Psoas muscle (tissue), 8 donors: ENCODE measurements around the gene FMNL3. TPM values are rescaled to one million over a fixed set of nuclear protein-coding genes. Genes with fewer than 3 reads are reported as not detected.
"Not testable (repeated sequence)": the region's sequence is repeated elsewhere in the genome, so short reads cannot be mapped to it uniquely, and the experiment has no call there.

Experiments
- ATAC-seq, 4 donors: fragments of 200-7000 bp; cut with Tn5 transposase; one replicate each; pipeline ENCODE4 v1.9.1; 2020; ENCODE audit warnings: moderate library complexity in 3 of 4, mild to moderate bottlenecking in 2 of 4
- DNase-seq, 2 donors: peaks; one replicate each; pipeline ENCODE4 v3.0.0-alpha.2; 2020
- H3K27ac ChIP-seq: fragments of 200-600 bp; one replicate; pipeline ENCODE4 v1.8.0; 2022
- H3K27me3 ChIP-seq, 3 donors: fragments of 200-600 bp in 1 of 3; one replicate each; pipeline versions ENCODE4 v1.6.1 to v1.8.0; 2013 to 2022; ENCODE audit warnings: low read length in 2 of 3, mild to moderate bottlenecking in 2 of 3, moderate library complexity in 1 of 3; ENCODE audit not compliant: insufficient read depth in 3 of 3
- H3K36me3 ChIP-seq, 2 donors: fragments of 200-600 bp in 1 of 2; one replicate each; pipeline versions ENCODE4 v1.6.1 to v1.8.0; 2013 to 2022; ENCODE audit warnings: low read depth in 1 of 2, mild to moderate bottlenecking in 1 of 2, moderate library complexity in 1 of 2; ENCODE audit not compliant: insufficient read depth in 1 of 2
- H3K4me1 ChIP-seq: fragments of 200-600 bp; one replicate; pipeline ENCODE4 v1.8.0; 2022
- H3K4me3 ChIP-seq: fragments of 200-600 bp; one replicate; pipeline ENCODE4 v1.8.0; 2022; ENCODE audit warnings: mild to moderate bottlenecking
- H3K9me3 ChIP-seq: fragments of 200-600 bp; one replicate; pipeline ENCODE4 v1.8.0; 2022
- WGBS, 3 donors: extraction: QIAGEN DNeasy Blood & Tissue Kit; methylation state at CpG; one replicate each; pipeline versions ENCODE4 v1.1.6 to v1.1.7; 2013; 5-methylcytosine and 5-hydroxymethylcytosine counted together
- intact Hi-C, 2 donors: fragments of 100-400 bp; cut with DNase I; formaldehyde crosslinking; loops; one replicate each; pipeline versions ENCODE4 v1.11.0 to v1.14.2; 2022
- polyA plus RNA-seq, 3 donors: library from polyadenylated mRNA; stranded (reverse); fragments of 200-250 nt; gene quantifications; one replicate each; pipeline ENCODE4 v1.2.3, GENCODE V29; 2013
- total RNA-seq, 4 donors: library from RNA; stranded (reverse); fragmentation: NEBNext Ultra II Directional in 2 of 4; extraction: Animal tissue kit (Norgen Biotek cat#: 25700) in 2 of 4; gene quantifications; one replicate each; pipeline versions ENCODE4 v1.2.1 to v1.2.4, GENCODE V29; 2021 to 2023
- TF ChIP-seq, protein P1 (sequence below): fragments of 200-600 bp; IDR thresholded peaks from one replicate; pipeline ENCODE4 v1.8.0; 2022; ENCODE audit warnings: antibody characterized with exemption
- donor health status: healthy with polysubstance abuse.
- donor health status: DM: no; HTN: no; CAD: no; lungs with moderate emphysema.
- donor health status: Bipolar disorder and iron deficiency.
- donor health status: healthy.
- donor health status: DM: yes; HTN: yes; CAD: no.
- donor health status: DM: no; HTN: no; CAD: no.
- donor health status: DM: no; HTN: no; CAD: no.
- donor health status: DM: yes; HTN: yes; CAD: no.

Gene FMNL3
- total and polyA plus RNA-seq, 7 donors = 1.5 to 11.3 (median 5.5) TPM

DNA sequence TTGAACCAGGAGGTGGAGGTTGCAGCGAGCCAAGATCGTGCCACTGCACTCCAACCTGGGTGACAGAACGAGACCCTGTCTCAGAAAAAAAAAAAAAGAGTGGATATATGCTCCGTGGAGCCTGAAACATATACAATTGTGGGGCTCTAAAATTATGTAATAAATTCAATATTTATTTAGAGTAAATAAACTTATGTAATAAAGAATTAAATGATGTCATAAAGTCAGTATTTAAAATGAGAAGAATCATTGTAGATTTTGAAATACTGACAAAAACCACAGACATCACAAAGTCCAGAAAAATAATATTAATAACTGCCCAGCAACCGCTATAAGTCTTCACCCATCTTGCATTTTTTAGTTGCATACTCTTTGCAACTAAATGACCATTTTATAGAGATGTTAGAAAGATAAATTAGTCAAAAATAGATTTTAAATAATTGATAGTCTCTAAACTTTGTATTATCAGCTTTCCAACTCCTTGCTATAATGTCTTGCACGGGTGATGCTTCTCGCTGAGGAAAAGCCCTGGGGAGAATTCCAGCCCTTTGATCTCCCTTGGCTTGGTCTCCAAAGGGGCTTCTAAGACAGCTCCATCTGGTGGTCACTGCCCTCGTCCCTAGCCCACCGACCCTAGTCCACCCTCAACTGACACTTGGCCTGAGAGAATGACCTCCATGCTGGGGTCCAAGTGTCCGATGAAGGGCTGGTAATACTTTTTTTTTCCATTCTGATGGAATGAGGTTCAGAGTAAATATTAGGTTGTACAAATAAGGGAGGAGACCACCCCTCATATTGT is 26.2 kb upstream of the FMNL3 start:
- H3K27me3 ChIP-seq = no peaks in the 10 kb centered on the region
- no peaks in the 10 kb centered on the region for H3K9me3 ChIP-seq
- no peak overlapping the region for H3K4me3 ChIP-seq
- TF ChIP-seq, protein P1, sequence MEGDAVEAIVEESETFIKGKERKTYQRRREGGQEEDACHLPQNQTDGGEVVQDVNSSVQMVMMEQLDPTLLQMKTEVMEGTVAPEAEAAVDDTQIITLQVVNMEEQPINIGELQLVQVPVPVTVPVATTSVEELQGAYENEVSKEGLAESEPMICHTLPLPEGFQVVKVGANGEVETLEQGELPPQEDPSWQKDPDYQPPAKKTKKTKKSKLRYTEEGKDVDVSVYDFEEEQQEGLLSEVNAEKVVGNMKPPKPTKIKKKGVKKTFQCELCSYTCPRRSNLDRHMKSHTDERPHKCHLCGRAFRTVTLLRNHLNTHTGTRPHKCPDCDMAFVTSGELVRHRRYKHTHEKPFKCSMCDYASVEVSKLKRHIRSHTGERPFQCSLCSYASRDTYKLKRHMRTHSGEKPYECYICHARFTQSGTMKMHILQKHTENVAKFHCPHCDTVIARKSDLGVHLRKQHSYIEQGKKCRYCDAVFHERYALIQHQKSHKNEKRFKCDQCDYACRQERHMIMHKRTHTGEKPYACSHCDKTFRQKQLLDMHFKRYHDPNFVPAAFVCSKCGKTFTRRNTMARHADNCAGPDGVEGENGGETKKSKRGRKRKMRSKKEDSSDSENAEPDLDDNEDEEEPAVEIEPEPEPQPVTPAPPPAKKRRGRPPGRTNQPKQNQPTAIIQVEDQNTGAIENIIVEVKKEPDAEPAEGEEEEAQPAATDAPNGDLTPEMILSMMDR = no peak
- DNase-seq = no peak
- intact Hi-C loops = no loop called here
- no peak for ATAC-seq
- H3K36me3 ChIP-seq = no peaks in the 10 kb centered on the region
- no peak overlapping the region for H3K27ac ChIP-seq
- WGBS, 3 donors = 70 to 73% (median 73%) methylated on average over 10 of the region's 10 CpGs
- no peaks in the 10 kb centered on the region for H3K4me1 ChIP-seq

DNA sequence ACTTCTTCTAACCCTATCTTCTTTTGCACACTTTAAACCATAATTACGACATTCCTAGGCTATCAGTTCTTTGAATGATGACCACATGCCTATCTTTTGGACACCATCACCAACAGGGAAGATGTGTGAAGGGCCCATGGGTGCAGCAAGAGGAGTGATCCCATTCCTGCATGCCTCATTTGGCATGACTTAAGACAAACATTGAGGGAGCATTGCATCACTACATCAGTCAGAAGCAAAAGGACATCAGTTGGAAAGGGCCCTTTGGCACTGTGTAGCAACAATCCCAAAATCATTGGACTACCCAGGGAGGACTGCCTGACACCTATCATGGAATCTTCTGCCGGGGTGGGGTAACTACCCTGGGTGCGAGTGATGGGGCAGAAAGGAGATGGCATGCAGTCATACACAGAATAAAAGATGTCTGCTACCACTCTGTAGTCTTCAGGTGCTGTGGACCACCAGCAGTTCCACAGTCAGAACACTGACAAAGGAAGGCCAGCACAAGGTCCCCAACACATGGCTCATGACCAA is 23.4 kb upstream of the FMNL3 start:
- TF ChIP-seq, protein P1 = no peak
- Histone ChIP-seq H3K4me3 (no peak overlapping the region), H3K36me3 (no peaks in the 10 kb centered on the region), H3K9me3 (no peaks in the 10 kb centered on the region), H3K27ac (no peak overlapping the region), H3K27me3 (no peaks in the 10 kb centered on the region), H3K4me1 (no peaks in the 10 kb centered on the region)
- intact Hi-C loops = no loop called here
- DNase-seq (no peak), ATAC-seq (no peak)
- 86 to 93% (median 87%) methylated on average over 3 of the region's 3 CpGs for WGBS, 3 donors

DNA sequence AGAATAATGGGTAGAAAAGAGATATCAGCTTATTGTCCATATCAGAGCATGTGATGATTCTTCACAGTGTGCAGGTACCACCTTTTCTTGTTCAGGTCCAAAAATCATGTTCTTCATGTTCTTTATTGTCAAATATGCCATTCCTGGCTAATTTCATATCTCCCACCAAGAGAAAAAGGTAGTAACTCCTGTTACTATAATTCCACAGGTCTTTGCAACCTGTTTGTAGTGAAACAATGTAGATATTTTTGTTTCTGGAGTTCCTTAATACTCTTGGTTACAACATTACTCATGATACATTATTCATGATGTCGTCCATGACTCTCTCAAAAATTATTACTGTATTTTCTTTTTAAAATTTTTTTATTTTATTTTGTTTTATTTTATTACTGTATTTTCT is 22.8 kb upstream of the FMNL3 start:
- Histone ChIP-seq H3K9me3 (no peaks in the 10 kb centered on the region), H3K27me3 (peaks cover 0 to 4% (median 0%) of the 10 kb centered on the region in 3 donors), H3K36me3 (no peaks in the 10 kb centered on the region), H3K4me1 (no peaks in the 10 kb centered on the region), H3K4me3 (no peak overlapping the region), H3K27ac (no peak overlapping the region)
- WGBS, 3 donors = 63 to 78% (median 70%) methylated on average over 1 of the region's 1 CpG
- intact Hi-C loops = no loop called here
- TF ChIP-seq, protein P1 = no peak
- ATAC-seq (no peak), DNase-seq (no peak)

DNA sequence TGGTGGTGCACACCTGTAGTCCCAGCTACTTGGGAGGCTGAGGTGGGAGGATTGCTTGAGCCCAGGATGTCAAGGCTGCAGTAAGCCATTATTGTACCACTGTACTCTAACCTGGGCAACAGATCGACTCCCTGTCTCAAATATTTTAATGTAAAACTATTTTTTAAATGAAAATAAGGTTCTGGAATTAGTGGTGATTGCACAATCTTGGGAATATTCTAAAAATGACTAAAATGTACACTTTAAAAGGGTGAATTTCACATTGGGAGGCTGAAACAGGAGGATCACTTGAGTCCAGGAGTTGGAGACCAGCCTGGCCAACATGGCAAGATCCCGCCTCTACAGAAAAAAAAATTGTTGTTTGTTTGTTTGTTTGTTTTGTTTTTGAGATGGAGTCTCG is 21.2 kb upstream of the FMNL3 start:
- peaks cover 0 to 4% (median 0%) of the 10 kb centered on the region in 3 donors for H3K27me3 ChIP-seq
- WGBS, 3 donors = 82 to 96% (median 88%) methylated on average over 3 of the region's 3 CpGs
- no peaks in the 10 kb centered on the region for H3K36me3 ChIP-seq
- no peaks in the 10 kb centered on the region for H3K4me1 ChIP-seq
- TF ChIP-seq, protein P1 = no peak
- H3K9me3 ChIP-seq = no peaks in the 10 kb centered on the region
- no peak overlapping the region for H3K27ac ChIP-seq
- intact Hi-C loops = no loop called here
- ATAC-seq (no peak), DNase-seq (no peak)
- H3K4me3 ChIP-seq = no peak overlapping the region

DNA sequence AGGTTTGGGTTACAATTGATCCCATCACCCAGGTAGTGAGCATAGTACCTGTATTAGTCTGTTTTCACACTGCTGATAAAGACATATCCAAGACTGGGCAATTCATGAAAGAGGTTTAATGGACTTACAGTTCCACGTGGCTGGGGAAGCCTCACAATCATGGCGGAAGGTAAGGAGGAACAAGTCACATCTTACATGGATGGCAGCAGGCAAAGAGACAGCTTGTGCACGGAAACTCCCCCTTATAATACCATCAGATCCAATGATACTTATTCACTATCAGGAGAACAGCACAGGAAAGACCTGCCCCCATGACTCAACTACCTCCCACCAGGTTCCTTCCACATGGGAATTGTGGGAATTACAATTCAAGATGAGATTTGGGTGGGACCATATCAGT is 14.2 kb upstream of the FMNL3 start:
- H3K9me3 ChIP-seq, DNase-seq, ATAC-seq, intact Hi-C loops, H3K4me1 ChIP-seq, H3K27ac ChIP-seq, H3K27me3 ChIP-seq, H3K4me3 ChIP-seq, H3K36me3 ChIP-seq: not testable (repeated sequence)
- WGBS, 3 donors = 81 to 86% (median 82%) methylated on average over 3 of the region's 3 CpGs
